Panc1 (cell line): ENCODE data around the gene RASGRP2. TPM values are rescaled to one million over a fixed set of nuclear protein-coding genes. Genes with fewer than 3 reads are reported as not detected.

ENCODE experiments used
- ATAC-seq: fragments of 200-7000 bp; cut with Tn5 transposase; 2 replicates; pipeline ENCODE4 v1.9.1; 2020; ENCODE audit warnings: mild to moderate bottlenecking, moderate library complexity
- BruUV-seq: library from RNA; stranded (reverse); fragments of 400-500 nt; replicated peaks from 2 replicates; lab custom pipeline; 2021; lab: Mats Ljungman, UMichigan
- CTCF ChIA-PET: fragments of 300-600 bp; sonication (Branson Sonifier 250); formaldehyde crosslinking; loops from one replicate; lab custom pipeline; 2022; ENCODE audit warnings: antibody characterized with exemption; lab: Charles Lee
- POLR2A ChIA-PET: fragments of 300-600 bp; sonication (Branson Sonifier 250); formaldehyde crosslinking; loops from one replicate; lab custom pipeline; 2022; ENCODE audit warnings: antibody characterized with exemption; lab: Charles Lee
- DNase-seq: peaks from one replicate; pipeline ENCODE4 v3.0.0-alpha.2; 2010; ENCODE audit warnings: low read depth, low spot score
- H3K27ac ChIP-seq: 2 replicates; pipeline ENCODE4 v1.5.1; 2011; ENCODE audit warnings: mild to moderate bottlenecking, low read length, inconsistent platforms
- H3K27me3 ChIP-seq: fragments of 200-500 bp; sonication (Bioruptor generic); 2 replicates; pipeline ENCODE4 v1.6.0; 2014; ENCODE audit warnings: low read length, inconsistent platforms; ENCODE audit not compliant: control insufficient read depth, insufficient read depth
- H3K36me3 ChIP-seq: fragments of 200-500 bp; sonication (Bioruptor generic); 2 replicates; pipeline ENCODE4 v1.5.1; 2014; ENCODE audit warnings: inconsistent platforms, mild to moderate bottlenecking, low read length, moderate library complexity; ENCODE audit not compliant: control insufficient read depth, insufficient read depth
- H3K4me1 ChIP-seq: 2 replicates; pipeline ENCODE4 v1.5.1; 2011; ENCODE audit warnings: inconsistent platforms, mild to moderate bottlenecking, low read length, moderate library complexity; ENCODE audit not compliant: control insufficient read depth, insufficient read depth
- H3K4me3 ChIP-seq, 2 experiments: 2 replicates each; pipeline ENCODE4 v1.5.1; 2011 to 2012; ENCODE audit warnings: low read depth in 2 of 2, low read length in 2 of 2, mild to moderate bottlenecking in 2 of 2, inconsistent platforms in 1 of 2, moderate library complexity in 1 of 2
- H3K9me3 ChIP-seq: fragments of 200-500 bp; sonication (Bioruptor generic); 2 replicates; pipeline ENCODE4 v1.5.1; 2014; ENCODE audit warnings: low read depth, mild to moderate bottlenecking, inconsistent platforms, low read length, moderate library complexity; ENCODE audit not compliant: control insufficient read depth, insufficient read depth
- CTCF ChIP-seq: fragments of 450-650 bp; IDR thresholded peaks from 2 replicates; pipeline ENCODE4 v1.5.1; 2017; ENCODE audit warnings: mild to moderate bottlenecking
- POLR2AphosphoS5 ChIP-seq: IDR thresholded peaks from 2 replicates; pipeline ENCODE4 v1.6.1; 2012; ENCODE audit warnings: mild to moderate bottlenecking, low read depth, low read length, moderate library complexity
- REST ChIP-seq, 2 experiments: IDR thresholded peaks; 2 replicates each; pipeline ENCODE4 v1.6.1; 2011 to 2012; ENCODE audit warnings: low read depth in 2 of 2, control low read depth in 1 of 2, low read length in 1 of 2, mild to moderate bottlenecking in 1 of 2, moderate library complexity in 1 of 2; ENCODE audit not compliant: insufficient read depth in 1 of 2
- SIN3A ChIP-seq: IDR thresholded peaks from 2 replicates; pipeline ENCODE4 v1.6.1; 2012; ENCODE audit warnings: low read depth, mild to moderate bottlenecking, low read length, moderate library complexity, borderline replicate concordance; ENCODE audit not compliant: insufficient read depth
- TCF7L2 ChIP-seq: IDR thresholded peaks from 2 replicates; pipeline ENCODE4 v1.6.1; 2011; ENCODE audit warnings: mild to moderate bottlenecking, low read depth, low read length, inconsistent platforms
- in situ Hi-C: cut with HindIII; loops from 2 replicates; pipeline ENCODE4 v1.10.0; 2016; ENCODE audit warnings: low sequenced_read_pairs, low pct_unique_long_range_greater_than_20kb
- intact Hi-C: fragments of 100-400 bp; cut with micrococcal nuclease; formaldehyde crosslinking; loops from one replicate; pipeline ENCODE4 v1.10.0; 2022; ENCODE audit not compliant: unreplicated experiment
- total RNA-seq: library from RNA; stranded (reverse); gene quantifications from one replicate; pipeline ENCODE4 v1.2.1, GENCODE V29; 2021; ENCODE audit not compliant: unreplicated experiment

Gene RASGRP2
- total RNA-seq, 1 experiment from 2014 or later = 3.7 TPM

GRCh38 chr11:64681171-64681570 is 62.8 kb downstream of the RASGRP2 start:
- Histone ChIP-seq H3K27ac (no peak overlapping the region), H3K9me3 (no peaks in the 10 kb centered on the region), H3K4me3 (no peak overlapping the region), H3K4me1 (no peaks in the 10 kb centered on the region), H3K27me3 (peaks cover 26% of the 10 kb centered on the region), H3K36me3 (no peaks in the 10 kb centered on the region)
- in situ Hi-C loops = no loop called here
- BruUV-seq = no TSS peak
- DNase-seq (no peak), ATAC-seq (no peak)
- ChIA-PET POLR2A (no interaction called here), CTCF (no interaction called here)
- no peak for TF ChIP-seq POLR2AphosphoS5
- no peak for TF ChIP-seq SIN3A
- no peak for TF ChIP-seq CTCF
- no peak for TF ChIP-seq REST (IDR thresholded peaks at IDR 0.05; ENCODE audit: insufficient read depth in 1 of 2, low read depth in 2 of 2, low read length in 1 of 2)
- TF ChIP-seq TCF7L2 = no peak
- intact Hi-C loops = no loop called here

GRCh38 chr11:64679846-64680245 is 64.1 kb downstream of the RASGRP2 start:
- ATAC-seq (no peak), DNase-seq (no peak)
- H3K4me3 ChIP-seq = no peak overlapping the region
- BruUV-seq = no TSS peak
- H3K27ac ChIP-seq = no peak overlapping the region
- POLR2A ChIA-PET = no interaction called here
- intact Hi-C loops = no loop called here
- CTCF ChIA-PET = no interaction called here
- no peak for TF ChIP-seq POLR2AphosphoS5
- no peaks in the 10 kb centered on the region for H3K4me1 ChIP-seq
- H3K27me3 ChIP-seq = peaks cover 26% of the 10 kb centered on the region
- no peaks in the 10 kb centered on the region for H3K9me3 ChIP-seq
- no peaks in the 10 kb centered on the region for H3K36me3 ChIP-seq
- in situ Hi-C loops = no loop called here

- H3K36me3 ChIP-seq = no peaks in the 10 kb centered on the region
- no peaks in the 10 kb centered on the region for H3K9me3 ChIP-seq
- H3K4me1 ChIP-seq = no peaks in the 10 kb centered on the region
- ATAC-seq (no peak), DNase-seq (no peak)
- H3K4me3 ChIP-seq = no peak overlapping the region
- BruUV-seq = no TSS peak
- H3K27ac ChIP-seq = no peak overlapping the region
- POLR2A ChIA-PET = no interaction called here
- intact Hi-C loops (no loop called here), in situ Hi-C loops (no loop called here)
- CTCF ChIA-PET = no interaction called here
- no peak for TF ChIP-seq POLR2AphosphoS5
- TF ChIP-seq CTCF = no peak
- TF ChIP-seq TCF7L2 = no peak
- no peak for TF ChIP-seq SIN3A
- TF ChIP-seq REST (IDR thresholded peaks at IDR 0.05; ENCODE audit: insufficient read depth in 1 of 2, low read depth in 2 of 2, low read length in 1 of 2) = no peak
- H3K27me3 ChIP-seq = peaks cover 39% of the 10 kb centered on the region
Observed at GRCh38 chr11:64677441-64678023, 66.4 kb downstream of the RASGRP2 start.
